Measurements from ENCODE around the gene FAM89A. TPM values are rescaled to one million over a fixed set of nuclear protein-coding genes. Genes with fewer than 3 reads are reported as not detected.

FAM89A gene
- total RNA-seq, 3 donors from 2014 or later (not counting 1 experiment from before 2014, with no cell fraction given): 1.4 to 2.5 (median 2.0) TPM

- peaks cover 18 to 27% of the 10 kb centered on the region in 2 donors for H3K4me1 Mint-ChIP-seq
- H3K9me3 ChIP-seq (ENCODE audit: control insufficient read depth, insufficient read depth, low read length): no peaks in the 10 kb centered on the region
- 94% methylated on average over 13 of the region's 13 CpGs for WGBS (ENCODE audit: insufficient coverage)
- peaks cover 0 to 4% of the 10 kb centered on the region in 2 donors for H3K27me3 Mint-ChIP-seq (ENCODE audit: low read depth in 2 of 2)
- DNase-seq: no peak
- no peaks in the 10 kb centered on the region for H3K27me3 ChIP-seq (ENCODE audit: control insufficient read depth, insufficient read depth, low read length)
- ATAC-seq: no peak
- H3K27ac Mint-ChIP-seq: peak overlapping the region in 1 of 2 donors; percentile 13
- peak overlapping the region; percentile 82 for H3K4me3 Mint-ChIP-seq
- H3K27ac ChIP-seq (ENCODE audit: low read length): no peak overlapping the region
- no peaks in the 10 kb centered on the region for H3K36me3 Mint-ChIP-seq
- peaks cover 19% of the 10 kb centered on the region for H3K4me1 ChIP-seq (ENCODE audit: control insufficient read depth, insufficient read depth, low read length)
- no peaks in the 10 kb centered on the region for H3K9me3 Mint-ChIP-seq
- intact Hi-C loops (cut with micrococcal nuclease): loop anchor here (2.0 kb wide), 1 partner anchor 59 kb away; the partner anchor contains the start of genes ARV1 and TTC13
- H3K4me3 ChIP-seq (ENCODE audit: low read length): no peak overlapping the region
- TF ChIP-seq, protein P1, sequence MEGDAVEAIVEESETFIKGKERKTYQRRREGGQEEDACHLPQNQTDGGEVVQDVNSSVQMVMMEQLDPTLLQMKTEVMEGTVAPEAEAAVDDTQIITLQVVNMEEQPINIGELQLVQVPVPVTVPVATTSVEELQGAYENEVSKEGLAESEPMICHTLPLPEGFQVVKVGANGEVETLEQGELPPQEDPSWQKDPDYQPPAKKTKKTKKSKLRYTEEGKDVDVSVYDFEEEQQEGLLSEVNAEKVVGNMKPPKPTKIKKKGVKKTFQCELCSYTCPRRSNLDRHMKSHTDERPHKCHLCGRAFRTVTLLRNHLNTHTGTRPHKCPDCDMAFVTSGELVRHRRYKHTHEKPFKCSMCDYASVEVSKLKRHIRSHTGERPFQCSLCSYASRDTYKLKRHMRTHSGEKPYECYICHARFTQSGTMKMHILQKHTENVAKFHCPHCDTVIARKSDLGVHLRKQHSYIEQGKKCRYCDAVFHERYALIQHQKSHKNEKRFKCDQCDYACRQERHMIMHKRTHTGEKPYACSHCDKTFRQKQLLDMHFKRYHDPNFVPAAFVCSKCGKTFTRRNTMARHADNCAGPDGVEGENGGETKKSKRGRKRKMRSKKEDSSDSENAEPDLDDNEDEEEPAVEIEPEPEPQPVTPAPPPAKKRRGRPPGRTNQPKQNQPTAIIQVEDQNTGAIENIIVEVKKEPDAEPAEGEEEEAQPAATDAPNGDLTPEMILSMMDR (IDR thresholded peaks at IDR 0.05): no peak
- no peaks in the 10 kb centered on the region for H3K36me3 ChIP-seq (ENCODE audit: control insufficient read depth, insufficient read depth, low read length)
Measured at GRCh38 chr1:231037585-231038517, 2.2 kb downstream of the FAM89A start.

GRCh38 chr1:231036416-231036815 lies 3.6 kb downstream of the FAM89A start:
- WGBS (ENCODE audit: insufficient coverage): 11% methylated on average over 5 of the region's 5 CpGs
- no peaks in the 10 kb centered on the region for H3K9me3 Mint-ChIP-seq
- TF ChIP-seq, protein P1 (IDR thresholded peaks at IDR 0.05): no peak
- peaks cover 18 to 26% of the 10 kb centered on the region in 2 donors for H3K4me1 Mint-ChIP-seq
- Histone ChIP-seq H3K27me3 (ENCODE audit: control insufficient read depth, insufficient read depth, low read length) (no peaks in the 10 kb centered on the region), H3K36me3 (ENCODE audit: control insufficient read depth, insufficient read depth, low read length) (no peaks in the 10 kb centered on the region), H3K9me3 (ENCODE audit: control insufficient read depth, insufficient read depth, low read length) (no peaks in the 10 kb centered on the region), H3K27ac (ENCODE audit: low read length) (no peak overlapping the region), H3K4me1 (ENCODE audit: control insufficient read depth, insufficient read depth, low read length) (peaks cover 19% of the 10 kb centered on the region), H3K4me3 (ENCODE audit: low read length) (no peak overlapping the region)
- H3K36me3 Mint-ChIP-seq: no peaks in the 10 kb centered on the region
- H3K27me3 Mint-ChIP-seq (ENCODE audit: low read depth in 2 of 2): peaks cover 0 to 4% of the 10 kb centered on the region in 2 donors
- DNase-seq (peak in 1 of 2 donors; percentile 11), ATAC-seq (no peak)
- H3K27ac Mint-ChIP-seq: no peak overlapping the region
- no peak overlapping the region for H3K4me3 Mint-ChIP-seq
- intact Hi-C loops (cut with micrococcal nuclease): no loop called here

DNA sequence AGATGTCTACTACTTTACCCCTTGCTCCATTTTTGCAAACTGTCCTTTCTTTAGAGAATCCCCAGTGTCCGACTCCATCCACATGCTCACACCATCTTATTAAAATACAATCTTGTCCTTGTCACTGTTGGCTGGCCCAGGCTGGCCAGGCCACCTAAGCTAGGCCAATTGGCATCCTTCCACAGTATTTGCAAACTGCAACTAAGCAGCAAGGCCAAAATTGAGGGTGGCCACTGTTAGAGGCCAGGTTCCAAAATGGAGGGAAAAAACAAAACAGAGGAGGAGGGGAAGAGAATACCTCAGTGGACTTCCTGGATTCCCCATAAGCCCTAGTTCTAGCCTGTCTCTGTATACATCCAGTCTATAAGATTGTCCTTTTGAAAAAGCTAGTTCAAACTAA lies 4.3 kb downstream of the FAM89A start:
- no peak for DNase-seq
- 90% methylated on average over 1 of the region's 1 CpG for WGBS (ENCODE audit: insufficient coverage)
- Histone ChIP-seq H3K4me1 (ENCODE audit: control insufficient read depth, insufficient read depth, low read length) (peaks cover 17% of the 10 kb centered on the region), H3K27me3 (ENCODE audit: control insufficient read depth, insufficient read depth, low read length) (no peaks in the 10 kb centered on the region), H3K36me3 (ENCODE audit: control insufficient read depth, insufficient read depth, low read length) (no peaks in the 10 kb centered on the region), H3K4me3 (ENCODE audit: low read length) (no peak overlapping the region), H3K27ac (ENCODE audit: low read length) (no peak overlapping the region), H3K9me3 (ENCODE audit: control insufficient read depth, insufficient read depth, low read length) (no peaks in the 10 kb centered on the region)
- Mint-ChIP-seq H3K4me3 (no peak overlapping the region), H3K27ac (no peak overlapping the region), H3K27me3 (ENCODE audit: low read depth in 2 of 2) (peaks cover 0 to 4% of the 10 kb centered on the region in 2 donors), H3K9me3 (no peaks in the 10 kb centered on the region), H3K4me1 (peaks cover 18 to 22% of the 10 kb centered on the region in 2 donors), H3K36me3 (no peaks in the 10 kb centered on the region)
- intact Hi-C loops (cut with micrococcal nuclease): no loop called here
- TF ChIP-seq, protein P1 (IDR thresholded peaks at IDR 0.05): no peak
- ATAC-seq: no peak
